KOPT-K1 (cell line): Measurements from ENCODE around the gene EIF4A3.
"Not testable (repeated sequence)": the region's sequence is repeated elsewhere in the genome, so short reads cannot be mapped to it uniquely, and the experiment has no call there.

Source experiments
- H3K27ac ChIP-seq: fragments of 200-600 bp; sonication (generic); 2 replicates; pipeline ENCODE4 v1.5.1; 2016; ENCODE audit warnings: antibody characterized with exemption, mild to moderate bottlenecking, low read depth, low read length; ENCODE audit not compliant: poor library complexity, severe bottlenecking
- H3K36me3 ChIP-seq: fragments of 200-600 bp; sonication (generic); 2 replicates; pipeline ENCODE4 v1.5.1; 2017; ENCODE audit warnings: antibody characterized with exemption, mild to moderate bottlenecking, low read length, moderate library complexity; ENCODE audit not compliant: insufficient read depth
- H3K9me3 ChIP-seq: fragments of 200-600 bp; sonication (generic); 2 replicates; pipeline ENCODE4 v1.5.1; 2017; ENCODE audit warnings: antibody characterized with exemption, low read length, mild to moderate bottlenecking; ENCODE audit not compliant: insufficient read depth, poor library complexity, severe bottlenecking

The EIF4A3 gene

DNA sequence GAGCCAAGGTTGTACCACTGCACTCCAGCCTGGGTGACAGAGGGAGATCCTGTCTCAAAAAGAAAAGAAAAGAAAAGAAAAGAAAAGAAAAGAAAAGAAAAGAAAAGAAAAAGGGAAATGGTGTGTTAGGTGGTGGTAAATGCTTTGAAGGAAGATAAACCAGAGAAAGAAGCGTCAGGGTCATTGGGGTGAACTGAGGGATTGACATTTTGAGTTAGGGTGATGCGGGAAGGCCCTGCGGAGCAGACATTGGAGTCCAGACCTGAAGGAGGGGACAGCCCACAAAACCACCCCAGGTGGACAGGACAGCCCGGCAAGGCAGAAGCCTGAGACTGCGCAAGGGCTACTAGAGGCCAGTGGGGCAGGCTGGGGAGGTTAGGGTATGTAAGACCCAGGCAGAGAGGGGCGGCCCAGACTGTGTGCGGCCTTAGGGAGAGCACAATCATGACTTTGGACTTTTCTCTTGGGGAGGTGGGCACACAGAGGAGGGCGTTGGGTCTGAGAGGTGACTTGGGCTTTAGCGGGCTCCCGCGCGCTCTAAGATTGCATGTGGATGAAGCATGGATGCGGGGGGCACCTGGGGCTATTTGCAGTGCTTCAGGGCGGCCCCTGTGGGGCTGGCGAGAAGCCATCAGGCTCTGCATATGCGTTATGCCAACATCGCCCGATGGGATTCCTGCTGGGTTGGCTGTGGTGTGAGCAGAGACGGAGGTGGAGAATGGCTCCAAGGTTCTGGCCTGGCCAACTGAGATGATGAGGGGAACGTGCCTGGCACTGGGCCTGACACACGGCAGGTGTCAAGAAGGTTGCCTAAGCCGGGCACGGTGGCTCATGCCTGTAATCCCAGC is 48.9 kb downstream of the EIF4A3 start:
- Histone ChIP-seq H3K36me3 (no peaks in the 10 kb centered on the region), H3K27ac (no peak overlapping the region), H3K9me3 (no peaks in the 10 kb centered on the region)

DNA sequence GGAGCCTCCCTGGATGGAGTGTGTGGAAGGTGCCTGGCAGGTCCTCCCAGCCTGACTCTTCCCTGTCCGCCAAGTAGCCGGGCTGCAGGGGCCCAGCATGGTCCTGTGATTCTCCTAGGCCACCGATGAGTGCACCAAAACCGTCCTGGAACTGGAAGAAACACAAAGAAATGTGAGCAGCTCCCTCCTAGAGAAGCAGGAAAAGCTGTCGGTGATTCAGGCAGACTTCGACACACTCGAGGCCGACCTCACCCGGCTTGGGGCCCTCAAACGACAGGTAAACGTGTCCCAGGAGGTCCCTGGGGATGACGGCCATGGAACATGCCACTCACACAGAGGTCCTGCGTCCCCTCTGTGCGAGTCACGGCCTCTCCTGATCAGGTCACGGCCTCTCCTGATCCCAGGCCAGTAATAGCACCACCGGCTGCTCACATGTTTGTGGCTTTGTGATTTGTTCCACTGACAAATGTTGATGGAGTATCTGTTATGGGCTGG is 49.8 kb downstream of the EIF4A3 start:
- Histone ChIP-seq H3K27ac (no peak overlapping the region), H3K36me3 (no peaks in the 10 kb centered on the region), H3K9me3 (no peaks in the 10 kb centered on the region)

DNA sequence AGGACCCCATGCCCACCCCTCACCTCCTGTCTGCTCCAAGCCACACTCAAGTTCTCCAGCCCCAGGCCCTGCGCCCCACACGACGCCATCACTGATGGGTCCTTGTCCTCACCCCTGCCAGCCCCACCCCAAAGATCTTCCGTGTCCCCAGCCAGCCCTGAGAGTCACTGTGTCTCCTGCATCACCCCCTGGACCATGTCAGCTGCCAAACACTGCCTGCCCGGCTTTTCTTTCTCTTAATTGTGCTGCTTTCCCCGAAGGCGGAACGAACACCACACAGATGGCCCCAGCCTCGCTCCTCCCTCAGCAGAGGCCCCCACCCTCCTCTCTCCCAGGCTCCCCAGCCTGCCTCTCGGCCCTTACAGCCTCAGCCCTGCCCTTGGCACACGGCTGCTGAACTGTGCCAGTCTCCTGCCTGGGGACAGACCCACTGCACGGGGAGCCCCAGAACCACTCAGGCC is 50.3 kb downstream of the EIF4A3 start:
- no peaks in the 10 kb centered on the region for H3K36me3 ChIP-seq
- no peaks in the 10 kb centered on the region for H3K9me3 ChIP-seq
- H3K27ac ChIP-seq = no peak overlapping the region

DNA sequence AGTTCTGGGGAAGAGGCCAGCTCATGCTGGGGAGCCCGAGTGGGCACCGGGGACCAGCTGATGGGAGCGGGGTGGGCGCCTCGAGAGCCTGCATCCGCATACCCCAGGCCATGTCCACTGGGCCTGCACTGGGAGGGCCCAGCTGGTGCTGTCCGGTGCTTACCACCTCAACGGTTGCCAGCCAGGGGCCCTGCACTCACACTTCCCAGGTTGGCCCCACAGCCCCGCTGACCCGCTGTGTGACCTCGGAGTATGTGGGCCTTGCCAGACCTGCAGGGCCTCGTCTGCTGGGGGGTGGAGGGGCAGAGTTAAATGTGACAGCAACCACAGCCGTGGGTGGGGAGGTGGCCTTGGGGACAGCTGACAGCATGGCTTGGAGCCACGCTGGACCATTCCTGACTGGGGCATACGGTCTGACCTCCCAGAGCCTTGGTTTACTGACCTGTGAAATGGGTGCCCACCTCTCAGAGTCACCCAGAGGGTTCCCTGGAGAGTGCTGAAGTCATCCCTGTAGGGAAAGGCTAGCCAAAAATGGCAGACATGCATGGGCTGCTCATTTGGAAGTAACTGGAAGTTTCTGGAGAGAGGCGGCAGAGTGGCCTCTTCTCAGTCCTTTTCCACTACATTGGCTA is 51.0 kb downstream of the EIF4A3 start:
- no peak overlapping the region for H3K27ac ChIP-seq
- no peaks in the 10 kb centered on the region for H3K36me3 ChIP-seq
- H3K9me3 ChIP-seq = no peaks in the 10 kb centered on the region

DNA sequence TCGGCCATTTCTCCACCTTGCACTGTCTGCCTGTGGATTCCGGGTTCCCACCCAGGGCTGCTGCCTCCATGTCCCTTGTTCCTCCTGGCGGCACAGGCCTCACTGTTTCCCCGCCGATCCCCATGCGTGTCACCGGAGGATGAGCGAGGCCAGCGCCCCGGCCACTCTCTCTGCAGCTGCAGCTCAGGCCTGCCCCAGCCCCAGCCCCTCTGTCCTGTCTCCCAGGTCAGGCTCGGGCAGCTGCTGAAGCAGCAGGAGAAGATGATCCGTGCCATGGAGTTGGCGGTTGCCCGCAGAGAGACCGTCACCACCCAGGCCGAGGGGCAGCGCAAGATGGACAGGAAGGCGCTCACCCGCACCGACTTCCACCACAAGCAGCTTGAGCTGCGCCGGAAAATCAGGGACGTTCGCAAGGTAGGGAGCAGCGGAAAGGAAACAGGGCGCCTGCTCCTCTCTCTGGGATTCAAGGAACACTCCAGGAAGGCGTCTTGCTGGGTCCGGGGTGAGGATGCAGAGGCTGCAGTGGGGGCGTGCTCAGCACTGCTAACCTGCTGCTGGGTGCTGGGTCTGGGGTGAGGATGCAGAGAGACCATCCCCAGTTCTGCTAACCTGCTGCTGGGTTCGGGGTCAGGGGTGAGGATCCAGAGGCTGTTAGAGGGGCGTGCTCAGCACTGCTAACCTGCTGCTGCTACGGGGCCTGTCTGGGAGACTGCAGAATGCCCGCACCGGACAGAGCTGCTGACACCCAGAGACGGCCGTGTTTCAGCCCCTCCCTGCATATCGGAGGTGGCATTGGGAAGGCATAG is 51.7 kb downstream of the EIF4A3 start:
- Histone ChIP-seq H3K9me3 (no peaks in the 10 kb centered on the region), H3K36me3 (no peaks in the 10 kb centered on the region), H3K27ac (no peak overlapping the region)

DNA sequence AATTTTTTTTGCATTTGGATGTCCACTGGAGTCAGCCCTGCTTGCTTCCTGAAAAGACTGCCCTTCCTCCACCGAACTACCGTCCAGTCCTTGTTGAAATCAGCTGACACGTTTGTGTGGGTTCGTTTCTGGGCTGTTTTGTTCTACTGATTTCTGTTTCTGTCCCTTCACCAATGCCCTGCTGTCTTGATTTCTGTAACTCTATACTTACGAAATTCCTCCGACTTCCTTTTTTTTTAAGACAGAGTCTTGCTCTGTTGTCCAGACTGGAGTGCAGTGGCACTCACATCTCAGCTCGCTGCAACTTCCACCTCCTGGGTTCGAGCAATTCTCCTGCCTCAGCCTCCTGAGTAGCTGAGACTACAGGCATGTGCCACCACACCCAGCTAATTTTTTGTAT is 54.0 kb downstream of the EIF4A3 start:
- Histone ChIP-seq H3K36me3 (no peaks in the 10 kb centered on the region), H3K27ac (no peak overlapping the region), H3K9me3 (no peaks in the 10 kb centered on the region)

DNA sequence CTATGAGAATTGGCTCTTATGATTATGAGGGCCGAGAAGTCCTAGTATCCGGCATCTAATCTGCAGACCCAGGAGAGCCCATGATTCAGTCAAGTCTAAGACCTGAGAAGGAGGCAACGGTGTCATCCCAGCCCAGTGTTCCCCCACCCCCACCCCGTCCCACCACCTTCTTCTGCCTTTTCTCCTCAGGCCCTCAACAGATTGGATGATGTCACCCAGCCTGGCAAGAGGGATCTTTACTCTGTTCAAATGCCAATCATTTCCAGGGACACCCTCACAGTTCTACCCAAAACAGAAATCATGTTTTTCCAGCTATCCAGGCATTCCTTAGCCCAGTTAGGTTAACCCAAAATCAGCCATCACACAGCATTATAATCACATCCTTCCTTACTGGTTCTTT is 55.6 kb downstream of the EIF4A3 start:
- H3K27ac ChIP-seq = no peak overlapping the region
- no peaks in the 10 kb centered on the region for H3K9me3 ChIP-seq

DNA sequence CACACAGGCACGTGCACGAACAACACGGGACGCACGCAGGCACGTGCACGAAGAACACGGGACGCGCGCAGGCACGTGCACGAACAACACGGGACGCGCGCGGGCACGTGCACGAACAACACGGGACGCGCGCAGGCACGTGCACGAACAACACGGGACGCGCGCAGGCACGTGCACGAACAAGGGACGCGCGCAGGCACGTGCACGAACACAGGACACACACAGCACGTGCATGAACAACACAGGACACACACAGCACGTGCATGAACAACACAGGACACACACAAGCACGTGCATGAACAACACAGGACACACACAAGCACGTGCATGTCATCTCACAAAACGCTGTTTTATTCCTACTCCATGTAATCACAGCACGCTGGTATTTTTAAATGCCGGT is 56.8 kb downstream of the EIF4A3 start:
- not testable (repeated sequence) for H3K36me3 ChIP-seq, H3K9me3 ChIP-seq, H3K27ac ChIP-seq

More for the DNA sequence above, 55.6 kb downstream of the EIF4A3 start:
- H3K36me3 ChIP-seq = no peaks in the 10 kb centered on the region

DNA sequence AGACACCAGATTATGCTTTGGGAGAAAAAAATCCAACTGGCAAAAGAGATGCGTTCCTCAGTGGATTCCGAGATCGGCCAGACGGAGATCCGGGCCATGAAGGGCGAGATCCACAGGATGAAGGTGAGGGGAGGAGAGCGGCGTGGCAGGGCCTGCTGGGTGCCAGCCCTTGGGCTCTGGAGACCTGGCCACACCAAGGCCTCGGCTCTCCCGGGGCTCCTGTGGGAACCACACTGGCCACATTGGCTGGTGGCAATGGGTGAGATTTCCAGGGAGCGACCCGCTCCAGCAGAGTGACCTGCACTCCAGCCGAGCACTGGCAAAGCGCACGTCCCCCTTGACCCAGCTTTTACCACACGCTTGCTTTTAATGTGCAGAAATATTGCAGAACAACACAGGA is 57.2 kb downstream of the EIF4A3 start:
- Histone ChIP-seq H3K27ac (no peak overlapping the region), H3K9me3 (no peaks in the 10 kb centered on the region), H3K36me3 (no peaks in the 10 kb centered on the region)

DNA sequence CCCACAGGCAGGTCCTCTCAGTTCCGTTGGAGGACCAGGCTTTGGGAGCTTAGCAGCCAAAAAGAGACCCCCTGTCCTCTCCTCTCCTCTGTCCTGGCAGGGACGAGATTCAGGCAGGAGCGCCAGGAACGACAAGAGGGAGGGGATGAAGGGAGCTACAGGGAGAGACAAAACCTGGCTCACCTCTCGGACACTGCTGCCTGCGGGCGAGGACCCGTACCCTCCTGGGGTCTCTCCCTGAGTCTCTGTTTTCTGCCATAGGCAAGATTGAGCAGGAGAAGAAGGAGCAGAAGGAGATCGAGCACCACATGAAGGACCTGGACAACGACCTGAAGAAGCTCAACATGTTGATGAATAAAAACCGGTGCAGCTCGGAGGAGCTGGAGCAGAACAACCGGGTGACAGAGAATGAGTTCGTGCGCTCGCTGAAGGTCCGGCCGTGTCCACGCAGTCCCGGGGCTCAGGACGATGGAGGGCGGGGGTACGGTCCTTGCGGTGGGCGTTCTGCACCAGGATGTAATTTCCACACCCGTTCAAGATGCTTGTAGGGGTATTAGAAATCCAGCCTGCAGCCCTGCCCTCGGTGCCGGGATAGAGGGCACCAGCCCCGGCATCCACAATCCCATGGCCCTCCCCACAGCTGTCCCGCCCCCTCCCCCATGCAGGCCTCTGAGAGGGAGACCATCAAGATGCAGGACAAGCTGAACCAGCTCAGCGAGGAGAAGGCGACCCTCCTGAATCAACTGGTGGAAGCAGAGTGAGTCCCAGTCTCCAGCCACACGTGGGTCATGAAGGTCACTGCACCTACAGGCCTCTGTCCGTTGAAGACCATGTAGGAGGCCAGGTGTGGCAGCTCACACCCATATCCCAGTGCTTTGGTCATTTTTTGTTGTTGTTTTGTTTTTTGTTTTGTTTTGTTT is 59.3 kb downstream of the EIF4A3 start:
- no peaks in the 10 kb centered on the region for H3K9me3 ChIP-seq

DNA sequence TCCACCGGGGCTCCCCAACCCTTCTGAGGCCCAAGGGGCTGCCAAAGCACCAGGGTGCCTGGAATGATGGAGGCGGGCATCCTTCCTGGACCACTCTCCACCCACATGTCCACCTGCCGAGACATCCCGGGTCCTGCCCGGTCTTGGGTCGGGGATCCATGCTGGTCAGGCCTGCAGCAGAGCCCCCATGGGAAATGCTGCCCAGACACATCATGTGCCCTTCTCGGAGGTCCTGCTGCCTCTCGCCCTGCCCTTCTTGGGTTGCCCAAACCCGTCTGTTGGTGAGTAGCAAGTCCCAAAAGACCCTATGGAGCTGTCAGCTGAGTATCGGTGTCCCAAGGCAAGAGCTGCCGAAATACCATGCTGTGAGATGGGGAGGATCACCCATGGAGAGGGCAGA is 60.3 kb downstream of the EIF4A3 start:
- Histone ChIP-seq H3K9me3 (no peaks in the 10 kb centered on the region), H3K27ac (no peak overlapping the region)

More for the DNA sequence above, 59.3 kb downstream of the EIF4A3 start:
- H3K36me3 ChIP-seq = no peaks in the 10 kb centered on the region
- no peak overlapping the region for H3K27ac ChIP-seq

DNA sequence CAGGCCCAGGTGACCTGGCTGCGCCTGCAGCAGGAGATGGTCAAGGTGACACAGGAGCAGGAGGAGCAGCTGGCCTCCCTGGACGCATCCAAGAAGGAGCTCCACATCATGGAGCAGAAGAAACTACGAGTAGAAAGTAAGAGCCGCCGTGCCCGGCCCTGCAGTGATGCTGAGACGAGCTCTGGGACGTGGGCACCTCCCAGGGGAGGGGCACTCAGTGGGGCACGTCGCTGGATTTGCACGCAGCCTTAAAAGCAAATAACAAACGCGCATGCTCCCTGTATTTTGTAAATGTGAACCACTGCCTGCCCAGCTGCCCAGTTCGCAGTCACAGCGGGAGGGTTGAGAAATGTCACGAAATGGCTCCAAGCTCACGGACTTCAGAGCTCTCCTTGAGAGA is 60.8 kb downstream of the EIF4A3 start:
- Histone ChIP-seq H3K36me3 (no peaks in the 10 kb centered on the region), H3K27ac (no peak overlapping the region), H3K9me3 (no peaks in the 10 kb centered on the region)

More for the DNA sequence above, 60.3 kb downstream of the EIF4A3 start:
- H3K36me3 ChIP-seq = no peaks in the 10 kb centered on the region

DNA sequence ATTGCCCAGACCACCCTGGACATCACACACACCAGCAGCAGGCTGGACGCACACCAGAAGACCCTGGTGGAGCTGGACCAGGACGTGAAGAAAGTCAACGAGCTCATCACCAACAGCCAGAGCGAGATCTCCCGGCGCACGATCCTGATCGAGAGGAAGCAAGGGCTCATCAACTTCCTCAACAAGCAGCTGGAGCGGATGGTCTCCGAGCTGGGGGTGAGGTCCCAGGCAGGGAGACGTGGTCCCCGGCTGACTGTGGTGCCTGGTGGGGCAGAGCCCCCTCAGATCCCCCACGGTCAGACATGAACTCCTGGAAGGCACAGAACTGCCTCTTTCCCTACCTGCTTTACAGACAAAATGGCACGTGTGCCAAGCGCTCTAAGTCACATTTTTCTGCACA is 62.2 kb downstream of the EIF4A3 start:
- H3K9me3 ChIP-seq = no peaks in the 10 kb centered on the region
- H3K27ac ChIP-seq = no peak overlapping the region
- no peaks in the 10 kb centered on the region for H3K36me3 ChIP-seq
